Measurements from ENCODE around the gene SMIM45.
"Not testable (repeated sequence)": the region's sequence is repeated elsewhere in the genome, so short reads cannot be mapped to it uniquely, and the experiment has no call there.

Gene SMIM45

GRCh38 chr22:41935015-41935351, 17.0 kb upstream of the SMIM45 start:
- no peak for DNase-seq

GRCh38 chr22:41935509-41935908, 16.4 kb upstream of the SMIM45 start:
- DNase-seq = no peak

- no peak for DNase-seq
Observed at GRCh38 chr22:41936894-41937169, 15.1 kb upstream of the SMIM45 start.

GRCh38 chr22:41939981-41940831, 11.7 kb upstream of the SMIM45 start:
- DNase-seq = no peak

GRCh38 chr22:41940832-41941765, 10.9 kb upstream of the SMIM45 start:
- peak; percentile 43 to 54 for DNase-seq

- no peak for DNase-seq
Observed at GRCh38 chr22:41943661-41944209, 8.2 kb upstream of the SMIM45 start.

GRCh38 chr22:41946629-41947423, 5.1 kb upstream of the SMIM45 start, which contains the start of gene CENPM:
CENPM (minus strand) TSS chr22:41947152; CDS start chr22:41947076, 76 bp downstream.
- DNase-seq = peak; percentile 97

- no peak for DNase-seq
Observed at GRCh38 chr22:41947424-41948080, 4.4 kb upstream of the SMIM45 start.

GRCh38 chr22:41948142-41948541, 3.8 kb upstream of the SMIM45 start:
- DNase-seq = no peak

GRCh38 chr22:41948928-41949296, 3.0 kb upstream of the SMIM45 start:
- not testable (repeated sequence) for DNase-seq

GRCh38 chr22:41949297-41949965, 2.5 kb upstream of the SMIM45 start:
- no peak for DNase-seq

GRCh38 chr22:41952713-41953112, 763 bp downstream of the SMIM45 start:
- DNase-seq = no peak

GRCh38 chr22:41957941-41958556, 6.1 kb downstream of the SMIM45 start:
- no peak for DNase-seq

- no peak for DNase-seq
Observed at GRCh38 chr22:41963453-41964111, 11.6 kb downstream of the SMIM45 start.

GRCh38 chr22:41964112-41964491, 12.2 kb downstream of the SMIM45 start:
- DNase-seq = no peak

- DNase-seq = no peak
Observed at GRCh38 chr22:41966225-41966606, 14.3 kb downstream of the SMIM45 start.

- DNase-seq = peak; percentile 82 to 85
Observed at GRCh38 chr22:41966607-41967240, 14.8 kb downstream of the SMIM45 start.

- peak; percentile 64 to 73 for DNase-seq
Observed at GRCh38 chr22:41968601-41969000, 16.7 kb downstream of the SMIM45 start.

GRCh38 chr22:41969110-41969646, 17.2 kb downstream of the SMIM45 start, which contains the start of gene SEPTIN3:
SEPTIN3 (plus strand) TSS chr22:41969443; CDS start chr22:41971493, 2,050 bp downstream.
- peak in 1 of 2 experiments; percentile 32 for DNase-seq

- no peak for DNase-seq
Observed at GRCh38 chr22:41970601-41971000, 18.7 kb downstream of the SMIM45 start.
